GM21423 (cell line): ENCODE measurements around the gene CCDC12.

ENCODE experiments used
- ATAC-seq: cut with Tn5 transposase; IDR thresholded peaks from one replicate; pipeline ENCODE4 v1.9.1; 2021; ENCODE audit warnings: mild to moderate bottlenecking, moderate library complexity; ENCODE audit not compliant: unreplicated experiment

CCDC12 gene

GRCh38 chr3:46942481-46943236 lies 33.9 kb downstream of the CCDC12 start:
- no peak for ATAC-seq

DNA sequence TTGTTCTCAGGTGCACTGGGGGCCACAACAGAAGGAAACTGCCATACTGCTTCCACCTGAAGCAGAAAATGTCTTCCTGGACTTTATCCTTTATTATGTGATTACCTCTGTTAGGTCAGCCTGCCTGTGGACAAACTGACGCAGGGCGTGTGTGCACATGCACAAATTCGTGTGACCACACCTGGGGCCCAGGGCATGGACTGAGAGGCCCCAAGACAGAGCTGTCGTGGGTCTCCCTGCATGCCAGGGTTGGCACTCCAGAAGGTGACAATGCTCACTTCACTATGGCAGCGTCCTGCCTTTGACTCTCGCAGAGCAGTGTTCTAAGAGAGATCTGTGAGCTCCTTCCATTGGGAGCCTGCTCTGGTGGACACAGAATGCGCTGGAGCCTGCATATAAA lies 34.5 kb downstream of the CCDC12 start:
- no peak for ATAC-seq

GRCh38 chr3:46939578-46940445 lies 36.7 kb downstream of the CCDC12 start:
- ATAC-seq = no peak

- no peak for ATAC-seq
Observed at GRCh38 chr3:46938118-46938517, 38.4 kb downstream of the CCDC12 start.

GRCh38 chr3:46936733-46937250 lies 39.8 kb downstream of the CCDC12 start:
- no peak for ATAC-seq

- ATAC-seq = no peak
Observed at GRCh38 chr3:46935989-46936558, 40.5 kb downstream of the CCDC12 start.

- ATAC-seq = no peak
Observed at GRCh38 chr3:46935168-46935858, 41.2 kb downstream of the CCDC12 start.

- ATAC-seq = no peak
Observed at GRCh38 chr3:46934498-46935167, 41.9 kb downstream of the CCDC12 start.

DNA sequence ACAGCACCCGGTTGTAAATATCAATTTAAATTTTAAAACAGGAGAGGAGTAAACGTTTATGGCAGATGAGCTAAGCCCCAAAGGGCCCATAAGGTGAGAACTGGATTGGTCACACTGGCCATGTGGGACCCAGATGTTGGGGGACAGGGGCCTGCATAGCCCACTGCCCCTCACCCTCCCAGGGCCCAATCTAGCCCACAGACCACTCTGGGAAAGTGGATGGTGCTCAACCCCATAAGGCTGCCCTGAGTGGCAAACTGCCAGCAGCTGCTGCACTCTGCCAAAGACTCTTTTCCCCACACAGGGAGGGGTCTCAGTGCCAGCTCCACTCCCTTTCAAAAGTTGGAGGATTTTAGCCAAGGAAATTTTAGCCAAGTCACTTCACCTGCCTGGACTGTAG lies 42.5 kb downstream of the CCDC12 start:
- ATAC-seq = no peak

DNA sequence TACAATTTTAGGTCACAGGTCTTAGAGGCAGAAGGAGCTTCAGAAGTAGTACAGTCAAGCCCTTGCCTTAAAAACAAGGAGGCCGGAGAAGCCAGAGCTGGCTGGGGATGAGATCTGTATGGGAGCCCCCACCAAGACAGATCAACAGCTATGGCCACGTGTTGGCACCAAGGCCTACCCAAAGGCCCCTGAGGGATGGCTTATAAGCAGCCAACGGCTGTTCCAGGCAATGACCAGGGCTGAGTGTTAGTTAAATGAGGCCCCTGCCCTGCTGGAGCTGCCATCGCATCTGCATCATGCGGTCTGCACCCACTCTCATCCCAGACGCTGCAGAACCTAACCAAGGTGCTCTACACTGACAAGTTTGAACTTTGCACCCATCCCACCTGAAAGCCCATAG lies 43.3 kb downstream of the CCDC12 start:
- ATAC-seq = no peak

GRCh38 chr3:46932455-46933225 lies 43.9 kb downstream of the CCDC12 start:
- no peak for ATAC-seq

DNA sequence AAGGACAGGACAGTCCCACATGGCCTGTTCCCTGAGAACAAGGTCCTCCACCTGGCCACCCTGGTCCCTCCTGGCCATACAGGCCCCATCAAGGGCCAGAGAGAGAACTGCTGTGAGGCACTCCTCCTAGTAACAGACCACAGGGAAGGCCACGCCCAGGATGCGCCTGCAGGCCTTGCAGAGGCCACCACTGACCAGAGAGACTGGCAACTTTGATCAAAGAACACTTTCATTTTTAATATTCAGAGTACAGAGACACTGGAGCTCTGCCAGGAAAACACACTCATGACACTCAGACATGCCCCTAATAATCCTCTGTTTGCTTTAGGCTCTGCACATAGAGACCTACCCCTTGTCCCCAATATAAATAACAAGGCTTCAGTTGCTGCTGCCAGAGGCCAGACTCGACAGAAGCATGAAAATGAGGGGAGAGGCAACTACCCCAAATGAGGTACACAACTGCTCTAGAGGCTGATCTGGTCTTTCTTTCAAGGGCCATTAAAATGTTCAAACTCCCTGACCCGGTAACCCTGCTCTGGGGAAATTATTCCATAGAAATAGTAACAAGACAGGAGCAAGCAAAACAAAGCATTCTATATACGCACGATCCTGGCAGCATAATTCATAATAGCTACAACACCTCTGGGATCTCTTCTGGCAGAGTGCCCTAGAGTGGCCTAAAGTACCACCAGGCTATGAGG lies 44.8 kb downstream of the CCDC12 start:
- ATAC-seq = no peak

DNA sequence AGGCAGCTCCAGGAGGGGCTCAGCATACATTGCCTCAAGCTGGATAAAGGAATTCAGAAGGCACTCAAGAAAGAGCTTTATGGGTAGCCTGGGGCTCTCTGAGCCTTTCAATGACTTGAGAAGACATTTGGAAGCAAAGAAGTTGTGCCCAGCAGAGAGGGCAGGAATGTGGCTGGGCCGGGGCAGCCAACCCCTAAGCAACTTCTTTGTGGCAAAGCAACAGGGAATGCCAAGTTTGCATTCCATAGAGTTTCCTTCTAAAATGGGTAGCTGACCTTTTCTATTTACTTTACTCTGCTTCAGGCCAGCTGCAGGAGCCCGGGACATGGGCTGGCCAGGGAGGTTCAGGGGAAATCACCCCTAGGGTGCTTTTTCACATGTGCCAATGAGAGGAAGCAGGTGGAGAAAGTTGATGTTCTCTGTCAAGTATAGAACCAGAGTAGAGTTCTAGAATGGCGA lies 45.6 kb downstream of the CCDC12 start:
- ATAC-seq = no peak

GRCh38 chr3:46930166-46930944 lies 46.2 kb downstream of the CCDC12 start:
- no peak for ATAC-seq

- ATAC-seq = no peak
Observed at GRCh38 chr3:46929324-46929723, 47.2 kb downstream of the CCDC12 start.

- no peak for ATAC-seq
Observed at GRCh38 chr3:46928282-46928681, 48.3 kb downstream of the CCDC12 start.

DNA sequence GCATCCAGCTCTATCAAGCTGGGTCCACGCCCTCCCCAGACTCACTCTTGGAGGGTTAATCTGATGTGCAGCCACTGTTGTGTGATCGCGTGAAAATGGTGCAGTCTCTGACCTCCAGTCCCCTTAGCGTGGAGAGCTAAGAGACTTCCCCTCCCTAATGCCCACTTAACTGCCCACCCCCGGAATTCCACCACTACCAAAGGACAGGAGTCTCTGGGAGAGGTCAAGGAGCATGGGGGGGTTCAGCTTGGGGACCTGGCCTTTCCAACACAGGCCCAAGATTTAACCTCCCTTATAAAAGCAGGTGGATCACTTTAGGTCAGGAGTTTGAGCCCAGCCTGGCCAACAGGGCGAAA lies 48.8 kb downstream of the CCDC12 start:
- ATAC-seq = peak; percentile 4
